Pons (tissue), 1 donor: ENCODE measurements around the gene PRXL2B.

Experiments used
- DNase-seq: peaks from one replicate; pipeline ENCODE4 v3.0.0-alpha.2; 2016; ENCODE audit warnings: low spot score

PRXL2B gene

GRCh38 chr1:2637442-2638145 is 51.0 kb downstream of the PRXL2B start:
- no peak for DNase-seq

GRCh38 chr1:2638466-2639115 is 52.0 kb downstream of the PRXL2B start:
- DNase-seq = no peak

GRCh38 chr1:2639203-2639602 is 52.6 kb downstream of the PRXL2B start:
- no peak for DNase-seq

- DNase-seq = no peak
Observed at GRCh38 chr1:2639607-2640521, 53.3 kb downstream of the PRXL2B start.

GRCh38 chr1:2640626-2641025 is 54.0 kb downstream of the PRXL2B start:
- no peak for DNase-seq
